ENCODE data around the gene GNA15.
"Not testable (repeated sequence)": the region's sequence is repeated elsewhere in the genome, so short reads cannot be mapped to it uniquely, and the experiment has no call there.

GNA15 gene

GRCh38 chr19:3201072-3201700, 65.4 kb downstream of the GNA15 start:
- no peak for DNase-seq
- intact Hi-C loops (cut with DNase I) = no loop called here

GRCh38 chr19:3201911-3202310, 66.1 kb downstream of the GNA15 start:
- intact Hi-C loops (cut with DNase I) = no loop called here
- no peak for DNase-seq

- no peak for DNase-seq
- intact Hi-C loops (cut with DNase I) = no loop called here
These were observed 66.5 kb downstream of the GNA15 start for GRCh38 chr19:3202346-3202745.

GRCh38 chr19:3202895-3203294, 67.1 kb downstream of the GNA15 start:
- intact Hi-C loops (cut with DNase I); DNase-seq: not testable (repeated sequence)

- no peak for DNase-seq
- intact Hi-C loops (cut with DNase I) = no loop called here
These were observed 68.2 kb downstream of the GNA15 start for GRCh38 chr19:3203805-3204645.

GRCh38 chr19:3204646-3205275, 68.9 kb downstream of the GNA15 start:
- DNase-seq = no peak
- intact Hi-C loops (cut with DNase I) = no loop called here

- no peak for DNase-seq
- intact Hi-C loops (cut with DNase I) = no loop called here
These were observed 70.6 kb downstream of the GNA15 start for GRCh38 chr19:3206216-3206953.

GRCh38 chr19:3207461-3208242, 71.8 kb downstream of the GNA15 start:
- no peak for DNase-seq
- intact Hi-C loops (cut with DNase I) = no loop called here

- intact Hi-C loops (cut with DNase I) = no loop called here
- DNase-seq = no peak
These were observed 72.7 kb downstream of the GNA15 start for GRCh38 chr19:3208317-3209207.

GRCh38 chr19:3210347-3211017, 74.6 kb downstream of the GNA15 start:
- intact Hi-C loops (cut with DNase I) = no loop called here
- peak in 4 of 10 donors; percentile 39 to 57 (median 46) for DNase-seq

- DNase-seq = no peak
- intact Hi-C loops (cut with DNase I) = no loop called here
These were observed 75.4 kb downstream of the GNA15 start for GRCh38 chr19:3211191-3211590.

GRCh38 chr19:3213159-3213558, 77.3 kb downstream of the GNA15 start:
- intact Hi-C loops (cut with DNase I) = no loop called here
- DNase-seq = peak in 1 of 10 donors; percentile 54
